NOMO-1 treated with DMSO at 0.1 percent for 48 hours (cell line): ENCODE results near the gene SEMA4C.

Experiments
- DNase-seq: peaks from one replicate; lab custom pipeline; 2025; ENCODE audit not compliant: unreplicated experiment; lab: John Stamatoyannopoulos, UW

The SEMA4C gene

GRCh38 chr2:96882906-96883305 lies 13.0 kb upstream of the SEMA4C start:
- no peak for DNase-seq

- no peak for DNase-seq
These were observed 12.3 kb upstream of the SEMA4C start for GRCh38 chr2:96882230-96882629.

- no peak for DNase-seq
These were observed 11.7 kb upstream of the SEMA4C start for GRCh38 chr2:96881349-96882195.

- no peak for DNase-seq
These were observed 11.0 kb upstream of the SEMA4C start for GRCh38 chr2:96880891-96881273.

GRCh38 chr2:96879545-96880040 lies 9.7 kb upstream of the SEMA4C start:
- DNase-seq, result no peak

- no peak for DNase-seq
These were observed 9.1 kb upstream of the SEMA4C start for GRCh38 chr2:96878796-96879544.

GRCh38 chr2:96878171-96878570 lies 8.3 kb upstream of the SEMA4C start:
- DNase-seq, result no peak

GRCh38 chr2:96877631-96878092 lies 7.8 kb upstream of the SEMA4C start:
- DNase-seq, result no peak

- DNase-seq, result no peak
These were observed 7.2 kb upstream of the SEMA4C start for GRCh38 chr2:96877042-96877451.

- DNase-seq, result no peak
These were observed 6.6 kb upstream of the SEMA4C start for GRCh38 chr2:96876269-96877041.

- no peak for DNase-seq
These were observed 5.8 kb upstream of the SEMA4C start for GRCh38 chr2:96875498-96876268.

GRCh38 chr2:96874198-96874831 lies 4.4 kb upstream of the SEMA4C start:
- peak; percentile 45 for DNase-seq

GRCh38 chr2:96873651-96874096 lies 3.8 kb upstream of the SEMA4C start:
- DNase-seq, result peak; percentile 11

GRCh38 chr2:96872591-96873349 lies 2.9 kb upstream of the SEMA4C start:
- DNase-seq, result no peak

GRCh38 chr2:96870626-96871255 lies 861 bp upstream of the SEMA4C start:
- no peak for DNase-seq

GRCh38 chr2:96869281-96869821 lies 529 bp downstream of the SEMA4C start:
- no peak for DNase-seq

GRCh38 chr2:96868555-96869280 lies 1.2 kb downstream of the SEMA4C start:
- peak; percentile 76 for DNase-seq
